GM18505 (cell line): Measurements from ENCODE around the gene PIP4K2C.

Experiments used
- ATAC-seq: cut with Tn5 transposase; IDR thresholded peaks from one replicate; pipeline ENCODE4 v1.9.1; 2021; ENCODE audit not compliant: unreplicated experiment
- POLR2A ChIP-seq: IDR thresholded peaks from 4 replicates; pipeline ENCODE4 v1.6.1; 2011; ENCODE audit warnings: borderline replicate concordance; ENCODE audit not compliant: insufficient read depth, insufficient read length; ENCODE audit errors: extremely low read depth

PIP4K2C gene

DNA sequence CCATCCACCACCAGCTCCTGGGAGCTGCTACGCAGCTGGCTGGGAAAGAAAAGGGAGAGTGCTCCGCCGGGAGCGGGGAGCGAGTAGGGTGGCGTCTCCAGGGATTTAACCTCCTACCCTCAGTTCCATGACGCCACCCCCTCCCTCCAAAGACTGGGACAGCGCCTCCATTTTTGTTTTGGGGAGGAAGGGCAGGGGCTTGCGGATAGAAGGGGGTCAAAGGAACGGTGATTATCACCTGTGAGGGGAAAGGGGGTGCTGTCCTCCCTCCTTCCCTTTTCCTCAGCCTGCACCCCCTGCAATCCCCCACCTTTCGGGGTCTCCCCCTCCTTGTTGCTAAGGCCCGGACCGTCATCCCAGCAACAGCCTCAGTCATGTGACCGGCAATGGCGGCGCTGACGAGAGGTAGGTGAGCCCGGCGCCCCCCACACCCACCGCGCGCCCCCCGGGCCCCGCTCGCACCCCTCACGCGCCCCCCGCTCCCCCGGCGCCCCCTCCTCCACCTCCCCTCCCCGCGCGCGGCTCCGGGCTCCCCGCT lies 13.5 kb downstream of the PIP4K2C start, which contains the start of gene DTX3:
DTX3 (plus strand) TSS at position 371 of the 538 bp plus-strand sequence. CDS start 1,694 bp downstream, outside the sequence.
- no peak for ATAC-seq
- TF ChIP-seq POLR2A, result peak; percentile 47

DNA sequence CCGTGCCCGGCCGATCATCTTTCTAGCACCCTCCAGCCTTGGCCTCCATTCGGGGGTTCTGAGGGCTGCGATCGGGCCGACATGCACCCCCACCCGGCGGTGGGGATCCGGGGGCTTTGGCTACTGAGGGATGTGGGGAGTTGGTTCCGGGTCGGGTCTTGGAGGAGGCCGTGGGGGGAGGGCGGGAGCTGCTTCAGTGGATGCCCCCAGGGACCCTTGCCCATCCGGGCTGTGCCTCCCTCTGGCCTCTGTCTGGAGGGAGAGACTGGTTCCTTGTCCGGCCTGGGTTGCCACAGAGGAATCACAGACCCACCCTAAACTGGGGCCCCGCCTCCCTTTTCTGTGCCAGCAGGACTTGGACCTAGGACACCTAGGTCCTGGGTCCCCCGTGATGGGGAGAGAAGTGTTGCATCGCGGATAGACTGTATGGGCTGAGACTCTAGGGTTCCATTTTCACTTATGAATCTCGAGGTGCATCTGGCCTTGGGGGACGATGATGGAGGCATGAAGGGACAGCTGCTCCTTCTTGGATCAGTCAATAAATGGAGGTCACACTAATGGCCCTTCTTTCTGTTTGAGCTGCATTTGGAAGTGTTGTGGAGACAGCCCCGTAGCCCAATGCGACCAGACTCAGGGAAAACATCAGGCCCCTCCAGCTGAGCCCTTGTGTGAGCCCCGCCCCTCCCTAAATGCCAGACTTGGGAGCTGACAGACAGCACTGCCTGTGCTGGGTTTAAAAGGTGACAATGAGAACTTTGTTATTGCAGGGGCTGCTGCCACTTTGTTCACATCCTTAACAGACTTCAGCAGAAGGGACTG lies 14.2 kb downstream of the PIP4K2C start:
- no peak for ATAC-seq
- peak; percentile 6 for TF ChIP-seq POLR2A

DNA sequence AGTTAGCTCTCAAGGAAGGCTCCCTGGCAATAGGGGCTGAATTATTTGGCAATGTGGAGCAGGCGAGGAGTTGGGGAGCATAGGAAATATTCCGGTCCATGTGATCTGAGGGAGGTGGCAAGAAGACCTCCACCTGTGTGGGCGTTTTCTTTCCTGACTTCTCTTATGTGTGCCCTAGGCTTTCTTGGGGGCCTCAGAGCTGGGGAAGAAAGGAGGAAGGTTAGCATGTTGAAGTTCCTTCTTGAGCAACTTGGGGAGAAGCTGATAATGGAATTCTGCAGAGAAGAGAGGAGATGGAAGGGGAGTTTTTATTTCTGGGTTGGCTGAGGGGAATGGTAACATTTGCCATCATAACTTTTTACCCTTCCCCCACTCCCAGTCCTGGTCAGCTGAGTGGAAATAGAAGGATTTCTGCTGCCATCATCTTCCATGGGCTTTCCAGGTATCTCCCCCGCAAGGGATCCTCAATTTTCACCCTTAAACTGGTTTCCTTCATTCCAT lies 14.9 kb downstream of the PIP4K2C start:
- no peak for ATAC-seq
- TF ChIP-seq POLR2A, result no peak

DNA sequence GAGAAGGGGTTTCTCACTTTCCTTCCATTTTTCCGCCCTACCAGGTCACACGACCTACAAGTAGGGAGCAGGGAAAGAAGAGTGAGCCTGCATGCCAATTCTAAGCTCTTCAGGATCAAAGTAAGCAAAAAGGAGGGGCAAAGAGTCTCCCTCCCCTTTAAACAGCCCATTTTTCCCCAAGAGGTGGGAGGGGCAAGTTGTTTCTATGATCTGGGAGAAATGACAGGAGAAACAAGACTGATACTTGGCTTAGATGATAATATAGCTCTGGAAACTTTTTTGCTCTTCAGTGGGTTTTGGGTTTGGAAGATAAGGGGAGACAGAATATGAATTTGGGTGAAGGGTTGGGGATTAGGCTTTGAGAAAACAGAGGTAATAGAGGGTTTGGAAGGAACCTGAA lies 15.4 kb downstream of the PIP4K2C start:
- TF ChIP-seq POLR2A, result no peak
- no peak for ATAC-seq

GRCh38 chr12:57606821-57607220 lies 15.8 kb downstream of the PIP4K2C start:
- no peak for TF ChIP-seq POLR2A
- no peak for ATAC-seq

- ATAC-seq, result no peak
- no peak for TF ChIP-seq POLR2A
Measured at GRCh38 chr12:57607958-57608663, 17.1 kb downstream of the PIP4K2C start.

GRCh38 chr12:57609101-57609780 lies 18.2 kb downstream of the PIP4K2C start:
- no peak for ATAC-seq
- TF ChIP-seq POLR2A, result no peak

GRCh38 chr12:57609781-57610553 lies 19.0 kb downstream of the PIP4K2C start:
- TF ChIP-seq POLR2A, result no peak
- ATAC-seq, result no peak

DNA sequence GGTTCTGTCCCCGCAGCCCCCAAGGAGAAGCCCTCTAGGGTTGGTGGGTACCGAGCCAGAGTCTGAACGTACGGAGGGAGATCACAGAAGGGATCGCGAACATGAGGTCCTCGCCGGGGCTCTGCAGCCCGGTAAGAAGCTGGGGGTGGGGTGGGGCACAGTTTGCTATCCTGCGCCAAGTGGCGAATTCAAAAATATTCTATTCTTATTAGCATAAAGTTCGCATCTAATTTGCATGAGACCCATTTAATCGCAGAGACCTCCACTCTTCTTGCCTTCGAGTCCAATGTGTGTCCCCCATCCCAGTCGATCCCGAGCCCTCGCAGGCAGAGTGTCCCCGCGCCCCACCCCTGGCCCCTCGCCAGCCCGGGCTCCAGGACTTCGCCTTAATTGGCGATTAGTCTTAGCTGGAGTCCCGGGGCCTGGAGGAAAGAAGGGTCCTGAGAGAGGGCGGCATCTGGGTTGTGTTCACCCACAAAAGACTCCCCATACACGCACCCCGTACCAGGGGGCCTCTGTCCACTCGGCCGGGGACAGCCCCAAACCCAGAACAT lies 19.6 kb downstream of the PIP4K2C start:
- ATAC-seq, result no peak

DNA sequence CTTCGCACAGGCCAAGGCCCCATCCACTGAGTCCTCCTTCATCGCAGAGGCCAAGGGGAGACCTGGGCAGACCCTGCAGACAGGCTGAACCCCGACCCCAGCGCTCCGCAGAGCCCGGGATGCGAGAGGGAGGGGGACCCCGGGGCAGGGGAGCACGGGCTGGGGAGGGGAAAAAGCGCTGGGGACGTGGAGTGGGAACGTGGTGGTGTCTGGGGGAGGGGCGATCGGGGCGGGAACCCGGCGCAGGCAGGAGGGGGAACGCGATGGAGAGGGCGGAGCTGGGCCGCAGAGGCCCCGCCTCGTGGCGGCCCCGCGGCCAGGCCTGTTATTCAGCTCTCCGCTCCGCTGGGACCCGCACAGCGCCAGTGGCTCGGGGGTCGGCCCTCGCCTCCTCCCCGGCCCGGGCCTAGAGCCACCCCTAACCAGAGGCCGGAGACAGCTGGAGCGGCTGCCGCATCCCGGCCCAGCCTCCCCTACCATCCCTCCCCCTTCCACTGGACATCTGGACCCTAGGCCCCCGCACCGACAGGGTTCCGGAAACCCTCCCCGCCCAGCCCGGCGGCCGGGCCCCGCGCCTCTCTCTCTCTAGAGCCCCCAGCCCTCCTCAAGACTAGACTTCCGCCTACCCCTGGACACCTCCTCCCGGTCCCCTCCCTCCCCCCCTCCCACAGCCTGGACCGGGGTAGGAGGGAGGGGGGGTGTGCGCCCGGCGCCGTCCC lies 20.3 kb downstream of the PIP4K2C start, which contains the start of gene ARHGEF25:
ARHGEF25 (plus strand) TSS at position 328 of the 719 bp plus-strand sequence. CDS start 460 bp downstream, outside the sequence.
- no peak for ATAC-seq
- peak; percentile 62 for TF ChIP-seq POLR2A

More for the DNA sequence above, 19.6 kb downstream of the PIP4K2C start:
- TF ChIP-seq POLR2A, result no peak
